ENCODE data around the gene SOS2. TPM values are rescaled to one million over a fixed set of nuclear protein-coding genes. Genes with fewer than 3 reads are reported as not detected.
A peak's percentile ranks its signal among the peaks of the same experiment; 100 is the strongest.

SOS2 gene
- total and polyA plus RNA-seq, 2 experiments from 2014 or later, result 2.6 to 13.7 TPM

- TF ChIP-seq EZH2phosphoT487 (IDR thresholded peaks at IDR 0.05; ENCODE audit: insufficient read depth, low read depth), result no peak
- TF ChIP-seq EZH2 (IDR thresholded peaks at IDR 0.05; ENCODE audit: insufficient read depth, poor library complexity, severe bottlenecking), result no peak
- no peak for DNase-seq
- Histone ChIP-seq H3F3A (ENCODE audit: insufficient read depth) (no peaks in the 10 kb centered on the region), H3K36me3 (ENCODE audit: low read depth) (no peaks in the 10 kb centered on the region), H3K79me2 (ENCODE audit: insufficient read depth) (no peaks in the 10 kb centered on the region), H3K4me3 (no peak overlapping the region), H3K4me1 (ENCODE audit: insufficient read depth) (no peaks in the 10 kb centered on the region), H3K27ac (no peak overlapping the region), H4K20me1 (ENCODE audit: insufficient read depth) (no peaks in the 10 kb centered on the region), H3K9me2 (ENCODE audit: insufficient read depth) (no peaks in the 10 kb centered on the region), H3K9me3 (ENCODE audit: low read depth) (no peaks in the 10 kb centered on the region), H3K27me3 (replicated peaks; ENCODE audit: insufficient read depth) (no peaks in the 10 kb centered on the region), H3K4me2 (ENCODE audit: unreplicated experiment) (no peak overlapping the region), H2AFZ (no peak overlapping the region), H3K9ac (no peak overlapping the region)
- 59 to 64% methylated on average over 4 of the region's 4 CpGs for WGBS, 2 experiments (ENCODE audit: low coverage in 1 of 2, low lambda C conversion rate in 2 of 2, missing lambda C conversion rate in 2 of 2)
- in situ Hi-C loops (cut with MboI), result no loop called here
Measured at GRCh38 chr14:50263321-50263720, 31.9 kb upstream of the SOS2 start.

GRCh38 chr14:50262865-50263264 is 31.5 kb upstream of the SOS2 start:
- Histone ChIP-seq H3K9me3 (ENCODE audit: low read depth) (no peaks in the 10 kb centered on the region), H3K9me2 (ENCODE audit: insufficient read depth) (no peaks in the 10 kb centered on the region), H3K36me3 (ENCODE audit: low read depth) (no peaks in the 10 kb centered on the region), H3K27ac (no peak overlapping the region), H3K4me1 (ENCODE audit: insufficient read depth) (no peaks in the 10 kb centered on the region), H4K20me1 (ENCODE audit: insufficient read depth) (no peaks in the 10 kb centered on the region), H3K79me2 (ENCODE audit: insufficient read depth) (no peaks in the 10 kb centered on the region), H2AFZ (no peak overlapping the region), H3K4me2 (ENCODE audit: unreplicated experiment) (no peak overlapping the region), H3K27me3 (replicated peaks; ENCODE audit: insufficient read depth) (no peaks in the 10 kb centered on the region), H3K4me3 (no peak overlapping the region), H3K9ac (no peak overlapping the region), H3F3A (ENCODE audit: insufficient read depth) (no peaks in the 10 kb centered on the region)
- in situ Hi-C loops (cut with MboI), result no loop called here
- 23 to 34% methylated on average over 2 of the region's 2 CpGs for WGBS, 2 experiments (ENCODE audit: low coverage in 1 of 2, low lambda C conversion rate in 2 of 2, missing lambda C conversion rate in 2 of 2)
- DNase-seq, result no peak
- TF ChIP-seq EZH2 (IDR thresholded peaks at IDR 0.05; ENCODE audit: insufficient read depth, poor library complexity, severe bottlenecking), result no peak
- no peak for TF ChIP-seq EZH2phosphoT487 (IDR thresholded peaks at IDR 0.05; ENCODE audit: insufficient read depth, low read depth)

- no peak overlapping the region for H3K27ac ChIP-seq
- H3K9me3 ChIP-seq (ENCODE audit: low read depth), result no peaks in the 10 kb centered on the region
- no peaks in the 10 kb centered on the region for H3K4me1 ChIP-seq (ENCODE audit: insufficient read depth)
- H2AFZ ChIP-seq, result no peak overlapping the region
- H3K4me2 ChIP-seq (ENCODE audit: unreplicated experiment), result no peak overlapping the region
- no peaks in the 10 kb centered on the region for H3K36me3 ChIP-seq (ENCODE audit: low read depth)
- H3K4me3 ChIP-seq, result no peak overlapping the region
- TF ChIP-seq EZH2 (IDR thresholded peaks at IDR 0.05; ENCODE audit: insufficient read depth, poor library complexity, severe bottlenecking), result no peak
- TF ChIP-seq EZH2phosphoT487 (IDR thresholded peaks at IDR 0.05; ENCODE audit: insufficient read depth, low read depth), result no peak
- H4K20me1 ChIP-seq (ENCODE audit: insufficient read depth), result no peaks in the 10 kb centered on the region
- in situ Hi-C loops (cut with MboI), result no loop called here
- no peaks in the 10 kb centered on the region for H3F3A ChIP-seq (ENCODE audit: insufficient read depth)
- no peaks in the 10 kb centered on the region for H3K79me2 ChIP-seq (ENCODE audit: insufficient read depth)
- DNase-seq, result peak; percentile 65
- WGBS, 2 experiments (ENCODE audit: low coverage in 1 of 2, low lambda C conversion rate in 2 of 2, missing lambda C conversion rate in 2 of 2), result 56% methylated on average over 3 of the region's 3 CpGs
- no peak overlapping the region for H3K9ac ChIP-seq
- H3K9me2 ChIP-seq (ENCODE audit: insufficient read depth), result no peaks in the 10 kb centered on the region
- no peaks in the 10 kb centered on the region for H3K27me3 ChIP-seq (replicated peaks; ENCODE audit: insufficient read depth)
Measured at GRCh38 chr14:50260511-50260910, 29.1 kb upstream of the SOS2 start.

GRCh38 chr14:50260072-50260471 is 28.7 kb upstream of the SOS2 start:
- Histone ChIP-seq H3K9me2 (ENCODE audit: insufficient read depth) (no peaks in the 10 kb centered on the region), H2AFZ (no peak overlapping the region), H3K27ac (no peak overlapping the region), H4K20me1 (ENCODE audit: insufficient read depth) (no peaks in the 10 kb centered on the region), H3K9me3 (ENCODE audit: low read depth) (no peaks in the 10 kb centered on the region), H3K4me1 (ENCODE audit: insufficient read depth) (no peaks in the 10 kb centered on the region), H3K79me2 (ENCODE audit: insufficient read depth) (no peaks in the 10 kb centered on the region), H3K9ac (no peak overlapping the region), H3K4me3 (no peak overlapping the region), H3K27me3 (replicated peaks; ENCODE audit: insufficient read depth) (no peaks in the 10 kb centered on the region), H3K4me2 (ENCODE audit: unreplicated experiment) (no peak overlapping the region), H3F3A (ENCODE audit: insufficient read depth) (no peaks in the 10 kb centered on the region), H3K36me3 (ENCODE audit: low read depth) (no peaks in the 10 kb centered on the region)
- in situ Hi-C loops (cut with MboI), result no loop called here
- 73 to 78% methylated on average over 3 of the region's 3 CpGs for WGBS, 2 experiments (ENCODE audit: low coverage in 1 of 2, low lambda C conversion rate in 2 of 2, missing lambda C conversion rate in 2 of 2)
- DNase-seq, result peak; percentile 2
- no peak for TF ChIP-seq EZH2 (IDR thresholded peaks at IDR 0.05; ENCODE audit: insufficient read depth, poor library complexity, severe bottlenecking)
- TF ChIP-seq EZH2phosphoT487 (IDR thresholded peaks at IDR 0.05; ENCODE audit: insufficient read depth, low read depth), result no peak

- WGBS, 2 experiments (ENCODE audit: low coverage in 1 of 2, low lambda C conversion rate in 2 of 2, missing lambda C conversion rate in 2 of 2), result 43 to 48% methylated on average over 2 of the region's 2 CpGs
- DNase-seq, result no peak
- Histone ChIP-seq H3K79me2 (ENCODE audit: insufficient read depth) (no peaks in the 10 kb centered on the region), H3K36me3 (ENCODE audit: low read depth) (no peaks in the 10 kb centered on the region), H3K4me2 (ENCODE audit: unreplicated experiment) (no peak overlapping the region), H3K9ac (no peak overlapping the region), H4K20me1 (ENCODE audit: insufficient read depth) (no peaks in the 10 kb centered on the region), H3K4me3 (no peak overlapping the region), H3K27me3 (replicated peaks; ENCODE audit: insufficient read depth) (no peaks in the 10 kb centered on the region), H3K4me1 (ENCODE audit: insufficient read depth) (no peaks in the 10 kb centered on the region), H3F3A (ENCODE audit: insufficient read depth) (no peaks in the 10 kb centered on the region), H3K9me2 (ENCODE audit: insufficient read depth) (no peaks in the 10 kb centered on the region), H3K9me3 (ENCODE audit: low read depth) (no peaks in the 10 kb centered on the region), H2AFZ (no peak overlapping the region), H3K27ac (no peak overlapping the region)
- in situ Hi-C loops (cut with MboI), result no loop called here
- no peak for TF ChIP-seq EZH2phosphoT487 (IDR thresholded peaks at IDR 0.05; ENCODE audit: insufficient read depth, low read depth)
- no peak for TF ChIP-seq EZH2 (IDR thresholded peaks at IDR 0.05; ENCODE audit: insufficient read depth, poor library complexity, severe bottlenecking)
Measured at GRCh38 chr14:50257732-50258131, 26.4 kb upstream of the SOS2 start.
